GM20431 (cell line): ENCODE measurements around the gene KCNE3.
"Not testable (repeated sequence)": the region's sequence is repeated elsewhere in the genome, so short reads cannot be mapped to it uniquely, and the experiment has no call there.

ENCODE experiments used
- in situ Hi-C: fragments of 300-500 bp; cut with MseI, MboI; formaldehyde crosslinking; loops from one replicate; pipeline ENCODE4 v1.15.0; 2020; ENCODE audit warnings: low sequenced_read_pairs; ENCODE audit not compliant: unreplicated experiment

The KCNE3 gene

GRCh38 chr11:74447720-74448119, 19.6 kb downstream of the KCNE3 start:
- in situ Hi-C loops = no loop called here

- in situ Hi-C loops = no loop called here
Measured at GRCh38 chr11:74446532-74446938, 20.8 kb downstream of the KCNE3 start.

GRCh38 chr11:74444173-74444826, 23.0 kb downstream of the KCNE3 start:
- in situ Hi-C loops = no loop called here

- in situ Hi-C loops = no loop called here
Measured at GRCh38 chr11:74443071-74443864, 24.1 kb downstream of the KCNE3 start.

- in situ Hi-C loops = no loop called here
Measured at GRCh38 chr11:74442636-74443035, 24.7 kb downstream of the KCNE3 start.

- in situ Hi-C loops = no loop called here
Measured at GRCh38 chr11:74438681-74439080, 28.7 kb downstream of the KCNE3 start.

- in situ Hi-C loops = no loop called here
Measured at GRCh38 chr11:74437441-74438042, 29.8 kb downstream of the KCNE3 start.

- in situ Hi-C loops = no loop called here
Measured at GRCh38 chr11:74434528-74434927, 32.8 kb downstream of the KCNE3 start.

GRCh38 chr11:74429205-74429604, 38.1 kb downstream of the KCNE3 start:
- in situ Hi-C loops = no loop called here

- in situ Hi-C loops = no loop called here
Measured at GRCh38 chr11:74427384-74427886, 39.9 kb downstream of the KCNE3 start.

GRCh38 chr11:74425100-74425499, 42.2 kb downstream of the KCNE3 start:
- in situ Hi-C loops = no loop called here

GRCh38 chr11:74418509-74418895, 48.8 kb downstream of the KCNE3 start:
- in situ Hi-C loops = no loop called here

GRCh38 chr11:74417860-74418508, 49.4 kb downstream of the KCNE3 start:
- in situ Hi-C loops = no loop called here

GRCh38 chr11:74417379-74417804, 50.0 kb downstream of the KCNE3 start:
- in situ Hi-C loops = no loop called here

GRCh38 chr11:74416974-74417373, 50.4 kb downstream of the KCNE3 start:
- in situ Hi-C loops = not testable (repeated sequence)

- in situ Hi-C loops = no loop called here
Measured at GRCh38 chr11:74412733-74413359, 54.5 kb downstream of the KCNE3 start.

GRCh38 chr11:74412321-74412720, 55.0 kb downstream of the KCNE3 start:
- in situ Hi-C loops = no loop called here

GRCh38 chr11:74409633-74410032, 57.7 kb downstream of the KCNE3 start:
- in situ Hi-C loops = no loop called here
